Chondrocyte (in vitro differentiated cells): ENCODE data around the gene MRNIP. TPM values are rescaled to one million over a fixed set of nuclear protein-coding genes. Genes with fewer than 3 reads are reported as not detected.
"Not testable (repeated sequence)": the region's sequence is repeated elsewhere in the genome, so short reads cannot be mapped to it uniquely, and the experiment has no call there.

Experiments
- DNase-seq: peaks from one replicate; pipeline ENCODE4 v3.0.0; 2021; ENCODE audit warnings: mixed read lengths, low spot score
- H3K27ac Mint-ChIP-seq: one replicate; pipeline ENCODE4 v1.8.0; 2021; ENCODE audit warnings: mild to moderate bottlenecking, moderate library complexity, mixed read lengths; ENCODE audit not compliant: unreplicated experiment
- H3K27me3 Mint-ChIP-seq: 2 replicates; pipeline ENCODE4 v1.8.0; 2021; ENCODE audit warnings: low read depth, mixed read lengths
- H3K36me3 Mint-ChIP-seq: 2 replicates; pipeline ENCODE4 v1.8.0; 2021; ENCODE audit warnings: low read depth, mixed read lengths
- H3K4me1 Mint-ChIP-seq: 2 replicates; pipeline ENCODE4 v1.8.0; 2021; ENCODE audit warnings: low read depth, mild to moderate bottlenecking, mixed read lengths
- H3K4me3 Mint-ChIP-seq: one replicate; pipeline ENCODE4 v1.8.0; 2021; ENCODE audit warnings: mild to moderate bottlenecking, moderate library complexity, mixed read lengths; ENCODE audit not compliant: unreplicated experiment
- H3K9me3 Mint-ChIP-seq: 2 replicates; pipeline ENCODE4 v1.8.0; 2021; ENCODE audit warnings: low read depth, mixed read lengths
- total RNA-seq: library from RNA; stranded (reverse); gene quantifications from 3 replicates; pipeline ENCODE4 v1.2.1, GENCODE V29; 2021
- TF ChIP-seq, protein P1 (sequence below): fragments of 200-600 bp; sonication (generic); IDR thresholded peaks from 2 replicates; pipeline ENCODE4 v1.5.0; 2021; ENCODE audit warnings: antibody characterized with exemption, mild to moderate bottlenecking, moderate library complexity

MRNIP gene
- total RNA-seq, 1 donor from 2014 or later = 13.4 TPM

- Mint-ChIP-seq H3K27ac (no peak overlapping the region), H3K27me3 (no peaks in the 10 kb centered on the region), H3K4me3 (no peak overlapping the region), H3K36me3 (peaks cover 20% of the 10 kb centered on the region), H3K4me1 (no peaks in the 10 kb centered on the region), H3K9me3 (no peaks in the 10 kb centered on the region)
- peak; percentile 72 for DNase-seq
- TF ChIP-seq, protein P1, sequence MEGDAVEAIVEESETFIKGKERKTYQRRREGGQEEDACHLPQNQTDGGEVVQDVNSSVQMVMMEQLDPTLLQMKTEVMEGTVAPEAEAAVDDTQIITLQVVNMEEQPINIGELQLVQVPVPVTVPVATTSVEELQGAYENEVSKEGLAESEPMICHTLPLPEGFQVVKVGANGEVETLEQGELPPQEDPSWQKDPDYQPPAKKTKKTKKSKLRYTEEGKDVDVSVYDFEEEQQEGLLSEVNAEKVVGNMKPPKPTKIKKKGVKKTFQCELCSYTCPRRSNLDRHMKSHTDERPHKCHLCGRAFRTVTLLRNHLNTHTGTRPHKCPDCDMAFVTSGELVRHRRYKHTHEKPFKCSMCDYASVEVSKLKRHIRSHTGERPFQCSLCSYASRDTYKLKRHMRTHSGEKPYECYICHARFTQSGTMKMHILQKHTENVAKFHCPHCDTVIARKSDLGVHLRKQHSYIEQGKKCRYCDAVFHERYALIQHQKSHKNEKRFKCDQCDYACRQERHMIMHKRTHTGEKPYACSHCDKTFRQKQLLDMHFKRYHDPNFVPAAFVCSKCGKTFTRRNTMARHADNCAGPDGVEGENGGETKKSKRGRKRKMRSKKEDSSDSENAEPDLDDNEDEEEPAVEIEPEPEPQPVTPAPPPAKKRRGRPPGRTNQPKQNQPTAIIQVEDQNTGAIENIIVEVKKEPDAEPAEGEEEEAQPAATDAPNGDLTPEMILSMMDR = no peak
Measured at GRCh38 chr5:179872828-179873575, 14.4 kb upstream of the MRNIP start.

DNA sequence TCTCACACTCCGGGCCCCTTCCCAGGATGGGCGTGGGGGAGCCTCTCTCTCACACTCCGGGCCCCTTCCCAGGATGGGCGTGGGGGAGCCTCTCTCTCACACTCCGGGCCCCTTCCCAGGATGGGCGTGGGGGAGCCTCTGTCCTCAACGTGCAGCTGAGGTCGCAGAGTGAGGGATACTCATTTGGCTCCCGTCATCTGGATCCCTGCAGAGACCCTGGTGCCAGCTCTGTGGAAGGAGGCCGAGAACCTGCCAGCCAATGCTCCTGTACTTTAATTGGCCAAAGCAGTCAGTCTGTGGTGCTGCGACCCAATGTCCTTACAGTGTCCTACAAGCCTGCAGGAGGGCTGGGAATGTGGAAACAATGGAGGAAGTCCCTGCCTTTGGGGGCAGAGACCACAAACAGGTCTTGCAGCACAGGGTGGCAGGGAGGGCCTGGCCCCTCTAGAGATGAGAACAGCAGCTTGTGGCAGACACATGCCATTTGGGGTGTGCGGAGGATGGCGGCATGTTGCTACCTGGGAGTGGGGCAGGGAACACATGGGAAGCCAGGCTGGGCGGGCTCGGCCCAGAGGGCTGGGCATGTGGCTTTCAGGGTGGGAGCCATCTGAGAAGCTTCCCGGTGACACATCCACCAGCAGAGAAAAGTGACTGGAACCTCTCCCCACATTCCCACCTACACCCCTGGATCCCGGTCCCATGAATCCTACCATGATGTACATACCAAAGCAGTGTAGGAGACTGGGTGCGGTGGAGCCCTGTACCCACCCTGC lies 13.6 kb upstream of the MRNIP start:
- no peak overlapping the region for H3K4me3 Mint-ChIP-seq
- no peak overlapping the region for H3K27ac Mint-ChIP-seq
- peak; percentile 67 for DNase-seq
- no peaks in the 10 kb centered on the region for H3K9me3 Mint-ChIP-seq
- no peaks in the 10 kb centered on the region for H3K27me3 Mint-ChIP-seq
- peaks cover 17% of the 10 kb centered on the region for H3K36me3 Mint-ChIP-seq
- TF ChIP-seq, protein P1 = no peak
- H3K4me1 Mint-ChIP-seq = no peaks in the 10 kb centered on the region

- H3K27ac Mint-ChIP-seq, H3K4me3 Mint-ChIP-seq, H3K4me1 Mint-ChIP-seq, H3K27me3 Mint-ChIP-seq, DNase-seq, H3K9me3 Mint-ChIP-seq: not testable (repeated sequence)
- peaks cover 18% of the 10 kb centered on the region for H3K36me3 Mint-ChIP-seq
Measured at GRCh38 chr5:179871533-179871932, 12.9 kb upstream of the MRNIP start.

DNA sequence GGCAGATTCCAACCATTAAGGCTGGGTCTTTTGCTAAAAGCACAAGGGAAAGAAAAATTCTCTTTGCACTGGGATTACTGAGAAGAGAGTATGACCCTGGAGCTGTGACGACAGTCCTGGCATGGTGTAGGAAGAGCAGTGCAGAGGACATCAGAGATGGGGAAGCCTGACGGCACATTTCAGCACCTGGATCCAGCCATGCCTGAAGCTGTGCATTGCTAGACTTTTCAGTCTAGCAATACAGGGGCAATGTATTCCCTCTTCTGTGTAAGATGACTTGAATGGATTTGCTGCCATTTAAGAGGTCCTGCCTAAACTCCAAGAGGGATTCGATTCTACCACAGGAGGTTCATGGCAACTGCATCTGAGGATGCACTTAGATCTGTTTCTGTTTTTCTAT lies 12.3 kb upstream of the MRNIP start:
- no peak overlapping the region for H3K27ac Mint-ChIP-seq
- H3K36me3 Mint-ChIP-seq = peaks cover 15% of the 10 kb centered on the region
- H3K4me3 Mint-ChIP-seq = no peak overlapping the region
- TF ChIP-seq, protein P1 = no peak
- H3K27me3 Mint-ChIP-seq = no peaks in the 10 kb centered on the region
- H3K4me1 Mint-ChIP-seq = no peaks in the 10 kb centered on the region
- no peak for DNase-seq
- no peaks in the 10 kb centered on the region for H3K9me3 Mint-ChIP-seq

GRCh38 chr5:179870403-179870903 lies 11.8 kb upstream of the MRNIP start:
- no peak overlapping the region for H3K27ac Mint-ChIP-seq
- TF ChIP-seq, protein P1 = peak; percentile 61
- peak; percentile 77 for DNase-seq
- no peaks in the 10 kb centered on the region for H3K9me3 Mint-ChIP-seq
- H3K36me3 Mint-ChIP-seq = peaks cover 15% of the 10 kb centered on the region
- no peaks in the 10 kb centered on the region for H3K4me1 Mint-ChIP-seq
- no peaks in the 10 kb centered on the region for H3K27me3 Mint-ChIP-seq
- H3K4me3 Mint-ChIP-seq = no peak overlapping the region
